ENCODE data around the gene CLSTN2.

Gene CLSTN2

GRCh38 chr3:140529558-140529957, 594.6 kb downstream of the CLSTN2 start:
- no peaks in the 10 kb centered on the region for H3K4me1 Mint-ChIP-seq (ENCODE audit: low read depth)
- no peak overlapping the region for H3K27ac Mint-ChIP-seq
- H3K36me3 Mint-ChIP-seq (ENCODE audit: low read depth): no peaks in the 10 kb centered on the region
- no peak overlapping the region for H3K4me3 Mint-ChIP-seq
- no peak for DNase-seq
- H3K9me3 Mint-ChIP-seq: peaks cover 7% of the 10 kb centered on the region
- H3K27me3 Mint-ChIP-seq: peaks cover 5% of the 10 kb centered on the region

DNA sequence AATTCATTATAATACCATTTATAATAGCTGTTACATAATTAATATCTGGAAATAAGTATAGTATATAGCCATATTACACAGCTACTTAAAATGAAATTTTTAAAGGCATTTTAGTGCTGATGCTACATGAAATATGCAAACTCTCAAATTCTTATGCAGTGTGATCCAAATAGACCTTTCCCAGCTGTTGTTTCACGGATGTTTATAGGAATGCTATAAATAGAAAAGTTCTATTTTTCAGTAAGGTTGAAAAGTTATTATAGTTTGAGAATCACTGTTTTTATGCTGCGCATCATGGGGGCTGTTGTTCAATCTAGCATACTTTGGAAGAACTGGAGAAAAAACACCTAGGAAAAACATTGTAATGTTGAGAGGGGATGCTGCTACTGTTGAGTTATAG, 595.1 kb downstream of the CLSTN2 start:
- Mint-ChIP-seq H3K4me1 (ENCODE audit: low read depth) (no peaks in the 10 kb centered on the region), H3K36me3 (ENCODE audit: low read depth) (no peaks in the 10 kb centered on the region), H3K27me3 (peaks cover 4% of the 10 kb centered on the region), H3K27ac (no peak overlapping the region), H3K9me3 (peaks cover 4% of the 10 kb centered on the region), H3K4me3 (no peak overlapping the region)
- no peak for DNase-seq

DNA sequence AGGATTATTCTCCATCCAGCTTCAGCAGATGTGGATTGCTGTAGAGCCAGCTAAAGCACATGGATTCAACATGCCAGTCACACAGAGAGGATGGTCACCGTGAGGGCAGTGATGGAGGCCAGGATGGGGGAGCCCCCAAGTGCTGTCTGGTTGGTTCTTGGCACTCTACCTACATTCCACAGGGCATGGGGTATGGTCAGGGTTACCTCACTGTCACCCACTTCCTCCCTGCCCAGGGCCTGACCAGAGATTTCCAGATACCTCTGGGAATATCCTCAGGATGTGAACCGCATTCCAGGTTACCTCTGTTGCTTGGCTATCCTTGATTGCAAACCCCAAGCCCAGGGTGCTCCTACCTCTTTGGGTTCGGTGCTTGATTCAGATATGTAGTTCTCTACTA, 595.6 kb downstream of the CLSTN2 start:
- Mint-ChIP-seq H3K4me1 (ENCODE audit: low read depth) (no peaks in the 10 kb centered on the region), H3K4me3 (no peak overlapping the region), H3K36me3 (ENCODE audit: low read depth) (no peaks in the 10 kb centered on the region), H3K27ac (no peak overlapping the region), H3K9me3 (no peaks in the 10 kb centered on the region), H3K27me3 (no peaks in the 10 kb centered on the region)
- no peak for DNase-seq

DNA sequence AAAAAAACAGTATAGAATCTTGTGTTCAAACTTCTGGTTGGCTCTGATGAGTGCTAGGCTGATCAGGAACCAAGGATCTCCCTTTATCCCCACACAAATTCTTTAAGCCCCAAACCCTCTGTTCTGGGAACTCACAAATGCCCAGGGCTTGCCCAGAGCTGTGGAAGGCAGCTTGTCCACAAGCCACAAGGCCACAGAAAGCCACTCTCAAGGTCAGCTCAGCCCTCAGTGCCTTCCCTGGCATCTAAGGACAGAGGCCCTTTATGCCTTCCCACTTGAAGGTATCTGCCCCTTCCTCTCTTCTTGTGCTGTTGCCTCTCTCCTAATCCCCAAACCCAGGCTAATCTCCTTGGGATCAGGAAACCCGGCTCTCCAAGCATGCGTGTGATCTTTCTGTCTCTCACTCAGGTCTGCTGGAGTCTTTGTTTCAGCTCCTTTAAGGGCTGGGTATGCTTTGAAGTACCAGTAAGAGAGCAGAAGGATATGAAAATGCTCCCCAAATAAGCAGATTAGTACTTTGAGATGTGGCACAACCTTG, 597.9 kb downstream of the CLSTN2 start:
- Mint-ChIP-seq H3K27ac (no peak overlapping the region), H3K36me3 (ENCODE audit: low read depth) (no peaks in the 10 kb centered on the region), H3K4me3 (no peak overlapping the region), H3K27me3 (no peaks in the 10 kb centered on the region), H3K4me1 (ENCODE audit: low read depth) (no peaks in the 10 kb centered on the region), H3K9me3 (no peaks in the 10 kb centered on the region)
- no peak for DNase-seq

DNA sequence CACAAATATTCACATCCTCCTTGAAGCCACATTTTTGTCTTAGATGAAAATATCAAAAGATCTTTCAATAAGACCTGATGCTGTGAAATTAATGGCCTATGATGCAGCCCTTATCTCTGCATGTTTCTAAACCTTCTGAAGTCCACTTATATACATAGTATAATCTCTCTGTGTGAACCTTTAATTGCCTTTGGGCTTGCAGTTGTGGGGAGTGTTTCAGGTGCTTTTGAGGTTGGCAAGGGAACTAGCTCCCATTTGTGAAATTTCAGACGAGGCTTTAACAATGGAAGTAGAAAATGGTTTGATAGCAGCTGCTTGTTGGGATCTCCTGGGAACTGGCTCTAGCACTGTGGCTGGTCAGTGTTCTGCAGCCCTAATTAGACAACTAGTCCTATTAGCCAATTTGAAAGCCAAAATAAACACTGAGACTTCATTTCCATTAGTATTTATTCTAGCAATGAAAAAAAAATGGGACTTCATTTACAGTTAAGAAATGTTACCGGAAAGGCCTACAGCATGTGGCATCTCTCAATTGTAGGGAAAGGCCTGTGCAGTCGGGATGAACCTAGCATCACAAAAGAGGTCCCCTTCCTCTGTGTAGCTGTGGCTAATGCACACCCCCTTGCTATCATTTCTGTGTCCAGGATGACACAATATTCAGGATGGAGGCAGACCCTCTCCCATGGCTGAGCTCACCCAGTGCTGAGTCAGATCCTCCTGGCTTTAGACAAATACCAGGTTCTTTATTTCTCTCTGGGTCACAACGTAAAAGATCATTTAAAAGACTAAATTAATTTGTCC, 602.1 kb downstream of the CLSTN2 start:
- no peak overlapping the region for H3K27ac Mint-ChIP-seq
- no peaks in the 10 kb centered on the region for H3K4me1 Mint-ChIP-seq (ENCODE audit: low read depth)
- no peak for DNase-seq
- H3K27me3 Mint-ChIP-seq: no peaks in the 10 kb centered on the region
- H3K36me3 Mint-ChIP-seq (ENCODE audit: low read depth): no peaks in the 10 kb centered on the region
- H3K9me3 Mint-ChIP-seq: no peaks in the 10 kb centered on the region
- no peak overlapping the region for H3K4me3 Mint-ChIP-seq

- no peak for DNase-seq
- Mint-ChIP-seq H3K36me3 (ENCODE audit: low read depth) (no peaks in the 10 kb centered on the region), H3K27me3 (no peaks in the 10 kb centered on the region), H3K27ac (no peak overlapping the region), H3K9me3 (no peaks in the 10 kb centered on the region), H3K4me3 (no peak overlapping the region), H3K4me1 (ENCODE audit: low read depth) (no peaks in the 10 kb centered on the region)
These were observed 602.7 kb downstream of the CLSTN2 start for GRCh38 chr3:140537727-140538082.

DNA sequence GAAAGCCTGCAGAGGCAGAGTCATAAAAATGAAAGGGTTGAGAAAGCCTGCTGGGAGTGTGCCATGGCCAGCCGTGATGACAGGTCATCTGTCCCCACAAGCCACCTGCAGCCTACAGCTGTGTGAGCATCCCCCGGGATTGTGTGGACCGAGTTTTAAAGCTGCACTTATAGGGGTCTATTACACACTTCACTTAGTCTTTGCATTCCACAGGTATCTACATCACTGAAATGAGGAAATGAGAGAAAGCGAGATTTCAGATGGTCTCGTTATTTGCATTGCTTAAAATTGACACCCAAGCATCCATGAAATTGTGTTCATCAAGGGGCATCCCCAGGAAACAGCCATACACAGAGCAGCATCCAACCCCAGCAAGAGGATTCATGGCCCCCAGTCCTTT, 605.3 kb downstream of the CLSTN2 start:
- Mint-ChIP-seq H3K9me3 (no peaks in the 10 kb centered on the region), H3K4me1 (ENCODE audit: low read depth) (no peaks in the 10 kb centered on the region), H3K4me3 (no peak overlapping the region), H3K27me3 (no peaks in the 10 kb centered on the region), H3K27ac (no peak overlapping the region), H3K36me3 (ENCODE audit: low read depth) (no peaks in the 10 kb centered on the region)
- no peak for DNase-seq

DNA sequence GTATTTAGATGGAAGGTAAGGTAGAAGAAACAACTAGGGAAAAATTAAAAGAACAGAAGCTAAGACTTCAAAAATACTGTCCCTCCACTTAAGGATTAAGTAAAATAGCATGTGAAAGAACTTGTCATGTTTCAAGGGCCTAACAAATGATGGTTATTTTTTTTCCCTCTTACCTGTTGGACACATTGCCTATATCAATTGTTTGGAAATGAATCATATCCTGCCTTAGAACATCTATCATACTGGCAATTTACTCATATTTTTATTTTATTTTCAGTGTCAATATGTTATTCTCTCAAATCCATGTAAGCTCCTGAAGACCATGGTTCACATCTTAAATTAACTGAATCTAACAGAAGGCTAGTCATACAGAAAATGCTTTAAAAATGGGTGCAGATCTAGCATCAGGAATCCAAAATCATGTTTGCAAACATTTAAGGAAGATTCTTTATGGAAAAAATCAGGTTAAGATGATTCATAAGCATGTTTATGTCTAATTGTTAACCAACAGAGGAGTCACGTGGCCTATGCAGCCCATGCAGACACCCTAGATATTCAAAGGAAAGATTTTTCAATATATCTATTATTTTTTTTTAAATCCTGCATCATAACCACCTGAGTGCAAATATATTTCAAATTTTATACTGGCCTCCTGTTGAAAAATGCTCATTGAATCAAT, 607.1 kb downstream of the CLSTN2 start:
- Mint-ChIP-seq H3K4me3 (no peak overlapping the region), H3K4me1 (ENCODE audit: low read depth) (no peaks in the 10 kb centered on the region), H3K9me3 (no peaks in the 10 kb centered on the region), H3K36me3 (ENCODE audit: low read depth) (no peaks in the 10 kb centered on the region), H3K27ac (no peak overlapping the region), H3K27me3 (no peaks in the 10 kb centered on the region)
- no peak for DNase-seq

- no peaks in the 10 kb centered on the region for H3K9me3 Mint-ChIP-seq
- no peaks in the 10 kb centered on the region for H3K27me3 Mint-ChIP-seq
- no peak overlapping the region for H3K27ac Mint-ChIP-seq
- no peaks in the 10 kb centered on the region for H3K36me3 Mint-ChIP-seq (ENCODE audit: low read depth)
- no peak for DNase-seq
- no peaks in the 10 kb centered on the region for H3K4me1 Mint-ChIP-seq (ENCODE audit: low read depth)
- H3K4me3 Mint-ChIP-seq: no peak overlapping the region
These were observed 610.2 kb downstream of the CLSTN2 start for GRCh38 chr3:140545197-140545596.

DNA sequence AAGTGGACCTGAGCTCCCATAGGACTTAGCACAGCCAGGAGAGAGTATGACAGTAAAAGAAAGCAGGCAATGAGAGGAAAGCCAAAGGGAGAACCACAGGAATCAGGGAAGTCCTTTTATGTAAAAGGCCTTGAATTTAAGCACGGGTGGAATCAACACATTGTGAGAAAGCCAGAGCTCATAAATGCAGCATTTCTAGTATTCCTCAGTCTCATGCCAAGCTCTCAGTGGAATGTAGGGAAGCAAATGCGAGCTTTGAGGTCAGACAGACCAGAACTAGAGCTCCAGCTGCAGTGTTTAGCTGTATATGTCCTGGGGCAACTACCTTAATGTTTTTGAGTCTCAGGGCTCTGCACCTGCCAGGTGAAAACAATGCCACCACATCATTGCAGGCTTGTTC, 610.8 kb downstream of the CLSTN2 start:
- H3K36me3 Mint-ChIP-seq (ENCODE audit: low read depth): no peaks in the 10 kb centered on the region
- no peaks in the 10 kb centered on the region for H3K9me3 Mint-ChIP-seq
- no peaks in the 10 kb centered on the region for H3K27me3 Mint-ChIP-seq
- no peaks in the 10 kb centered on the region for H3K4me1 Mint-ChIP-seq (ENCODE audit: low read depth)
- H3K27ac Mint-ChIP-seq: no peak overlapping the region
- no peak for DNase-seq
- no peak overlapping the region for H3K4me3 Mint-ChIP-seq

GRCh38 chr3:140546649-140547048, 611.7 kb downstream of the CLSTN2 start:
- no peak overlapping the region for H3K27ac Mint-ChIP-seq
- H3K27me3 Mint-ChIP-seq: no peaks in the 10 kb centered on the region
- no peak for DNase-seq
- no peaks in the 10 kb centered on the region for H3K36me3 Mint-ChIP-seq (ENCODE audit: low read depth)
- no peaks in the 10 kb centered on the region for H3K9me3 Mint-ChIP-seq
- H3K4me1 Mint-ChIP-seq (ENCODE audit: low read depth): no peaks in the 10 kb centered on the region
- no peak overlapping the region for H3K4me3 Mint-ChIP-seq

GRCh38 chr3:140552403-140552802, 617.4 kb downstream of the CLSTN2 start:
- no peaks in the 10 kb centered on the region for H3K27me3 Mint-ChIP-seq
- no peak overlapping the region for H3K4me3 Mint-ChIP-seq
- no peak for DNase-seq
- H3K27ac Mint-ChIP-seq: no peak overlapping the region
- H3K4me1 Mint-ChIP-seq (ENCODE audit: low read depth): no peaks in the 10 kb centered on the region
- H3K9me3 Mint-ChIP-seq: no peaks in the 10 kb centered on the region
- no peaks in the 10 kb centered on the region for H3K36me3 Mint-ChIP-seq (ENCODE audit: low read depth)

- Mint-ChIP-seq H3K4me1 (ENCODE audit: low read depth) (no peaks in the 10 kb centered on the region), H3K9me3 (no peaks in the 10 kb centered on the region), H3K27me3 (no peaks in the 10 kb centered on the region), H3K27ac (no peak overlapping the region), H3K36me3 (ENCODE audit: low read depth) (no peaks in the 10 kb centered on the region), H3K4me3 (no peak overlapping the region)
- DNase-seq: no peak
These were observed 617.9 kb downstream of the CLSTN2 start for GRCh38 chr3:140552898-140553297.

- Mint-ChIP-seq H3K27me3 (no peaks in the 10 kb centered on the region), H3K27ac (no peak overlapping the region), H3K4me3 (no peak overlapping the region), H3K9me3 (no peaks in the 10 kb centered on the region), H3K36me3 (ENCODE audit: low read depth) (no peaks in the 10 kb centered on the region), H3K4me1 (ENCODE audit: low read depth) (no peaks in the 10 kb centered on the region)
- no peak for DNase-seq
These were observed 618.6 kb downstream of the CLSTN2 start for GRCh38 chr3:140553591-140553990.

GRCh38 chr3:140555666-140556065, 620.7 kb downstream of the CLSTN2 start:
- H3K36me3 Mint-ChIP-seq (ENCODE audit: low read depth): no peaks in the 10 kb centered on the region
- no peak overlapping the region for H3K4me3 Mint-ChIP-seq
- no peaks in the 10 kb centered on the region for H3K4me1 Mint-ChIP-seq (ENCODE audit: low read depth)
- DNase-seq: no peak
- H3K9me3 Mint-ChIP-seq: no peaks in the 10 kb centered on the region
- H3K27me3 Mint-ChIP-seq: no peaks in the 10 kb centered on the region
- H3K27ac Mint-ChIP-seq: no peak overlapping the region

Measured in activated T-cell treated with anti-CD3 and anti-CD28 coated beads, Interleukin-2, amount 50 U/mL, for 24 hours (primary cell).